Small intestine (tissue), 7 donors: ENCODE measurements around the gene RC3H1. TPM values are rescaled to one million over a fixed set of nuclear protein-coding genes. Genes with fewer than 3 reads are reported as not detected.
"Not testable (repeated sequence)": the region's sequence is repeated elsewhere in the genome, so short reads cannot be mapped to it uniquely, and the experiment has no call there.

Experiments
- DNase-seq, 2 donors: peaks; one replicate each; pipeline versions ENCODE4 v3.0.0 to v3.0.0-alpha.2; 2013
- FAIRE-seq: peaks from 2 replicates; lab custom pipeline; 2012; peaks lifted over from hg19 to GRCh38; lab: Jason Lieb, UNC
- H3K27ac ChIP-seq, 3 donors: one replicate each; pipeline ENCODE4 v1.5.1; 2013; ENCODE audit warnings: low read length in 2 of 3, mild to moderate bottlenecking in 2 of 3, control low read depth in 1 of 3, inconsistent platforms in 1 of 3, low read depth in 1 of 3, moderate library complexity in 1 of 3
- H3K27me3 ChIP-seq, 3 donors: one replicate each; pipeline ENCODE4 v1.6.1; 2013; ENCODE audit warnings: low read length in 3 of 3, inconsistent platforms in 1 of 3; ENCODE audit not compliant: control insufficient read depth in 3 of 3, insufficient read depth in 3 of 3
- H3K36me3 ChIP-seq, 3 donors: one replicate each; pipeline ENCODE4 v1.6.1; 2013; ENCODE audit warnings: low read length in 3 of 3, inconsistent platforms in 1 of 3, low read depth in 1 of 3, mild to moderate bottlenecking in 1 of 3, moderate library complexity in 1 of 3; ENCODE audit not compliant: control insufficient read depth in 3 of 3, insufficient read depth in 2 of 3
- H3K4me1 ChIP-seq, 3 donors: one replicate each; pipeline ENCODE4 v1.6.1; 2013; ENCODE audit warnings: low read length in 2 of 3, inconsistent platforms in 1 of 3, low read depth in 1 of 3, mild to moderate bottlenecking in 1 of 3, moderate library complexity in 1 of 3; ENCODE audit not compliant: control insufficient read depth in 3 of 3, insufficient read depth in 2 of 3
- H3K4me3 ChIP-seq, 3 donors: one replicate each; pipeline ENCODE4 v1.5.1; 2013; ENCODE audit warnings: low read length in 3 of 3, control low read depth in 1 of 3, inconsistent platforms in 1 of 3, low read depth in 1 of 3, mild to moderate bottlenecking in 1 of 3, moderate library complexity in 1 of 3
- H3K9me3 ChIP-seq, 2 donors: one replicate each; pipeline ENCODE4 v1.6.1; 2013; ENCODE audit warnings: low read depth in 1 of 2, low read length in 1 of 2; ENCODE audit not compliant: control insufficient read depth in 2 of 2, insufficient read depth in 1 of 2
- WGBS, 3 donors: extraction: QIAGEN DNeasy Blood & Tissue Kit; methylation state at CpG; one replicate each; pipeline ENCODE4 v1.1.7; 2013; 5-methylcytosine and 5-hydroxymethylcytosine counted together
- polyA plus RNA-seq, 4 donors: library from polyadenylated mRNA; stranded (reverse) in 3 of 4; unstranded in 1 of 4; fragments of 200-250 nt in 3 of 4; fragments of 120-200 nt in 1 of 4; gene quantifications; one replicate each; pipeline versions ENCODE4 v1.2.1 to v1.2.3, GENCODE V29; 2013
- donor health status: healthy with polysubstance abuse.
- donor health status: control.
- donor health status: control.
- donor health status: Bipolar disorder and iron deficiency.
- donor health status: healthy.

RC3H1 gene
- polyA plus RNA-seq, 4 donors = 2.4 to 12.3 (median 4.4) TPM

GRCh38 chr1:174000371-174000770 lies 21.8 kb downstream of the RC3H1 start:
- no peak overlapping the region for H3K27ac ChIP-seq
- no peak overlapping the region for H3K4me3 ChIP-seq
- whole genome bisulfite sequencing, 3 donors = 66 to 74% (median 67%) methylated on average over 3 of the region's 3 CpGs
- peaks cover 0 to 20% (median 4%) of the 10 kb centered on the region in 3 donors for H3K36me3 ChIP-seq
- H3K27me3 ChIP-seq = no peaks in the 10 kb centered on the region
- FAIRE-seq (no peak), DNase-seq (no peak)
- no peaks in the 10 kb centered on the region for H3K4me1 ChIP-seq
- H3K9me3 ChIP-seq = no peaks in the 10 kb centered on the region

GRCh38 chr1:173997791-173998190 lies 24.4 kb downstream of the RC3H1 start:
- H3K4me1 ChIP-seq = no peaks in the 10 kb centered on the region
- FAIRE-seq = no peak

GRCh38 chr1:173996995-173997394 lies 25.2 kb downstream of the RC3H1 start:
- Histone ChIP-seq H3K36me3 (peaks cover 2 to 37% (median 4%) of the 10 kb centered on the region in 3 donors), H3K27me3 (no peaks in the 10 kb centered on the region), H3K4me3 (no peak overlapping the region), H3K27ac (no peak overlapping the region), H3K9me3 (no peaks in the 10 kb centered on the region), H3K4me1 (no peaks in the 10 kb centered on the region)
- DNase-seq = no peak
- no peak for FAIRE-seq
- 82 to 92% (median 92%) methylated on average over 5 of the region's 5 CpGs for WGBS, 3 donors

More at GRCh38 chr1:173997791-173998190, 24.4 kb downstream of the RC3H1 start:
- Histone ChIP-seq H3K4me3 (no peak overlapping the region), H3K9me3 (no peaks in the 10 kb centered on the region), H3K27me3 (no peaks in the 10 kb centered on the region), H3K27ac (no peak overlapping the region), H3K36me3 (peaks cover 0 to 30% (median 4%) of the 10 kb centered on the region in 3 donors)
- WGBS, 3 donors = 23 to 26% (median 25%) methylated on average over 1 of the region's 1 CpG
- DNase-seq = no peak

- Histone ChIP-seq H3K27me3 (no peaks in the 10 kb centered on the region), H3K4me3 (no peak overlapping the region), H3K36me3 (peaks cover 4 to 40% (median 4%) of the 10 kb centered on the region in 3 donors), H3K4me1 (no peaks in the 10 kb centered on the region), H3K9me3 (no peaks in the 10 kb centered on the region), H3K27ac (no peak overlapping the region)
- DNase-seq = no peak
- no peak for FAIRE-seq
Measured at GRCh38 chr1:173995475-173995874, 26.7 kb downstream of the RC3H1 start.

GRCh38 chr1:173993948-173994347 lies 28.2 kb downstream of the RC3H1 start:
- H3K4me1 ChIP-seq, H3K9me3 ChIP-seq, DNase-seq, H3K4me3 ChIP-seq, FAIRE-seq, H3K27me3 ChIP-seq, H3K27ac ChIP-seq: not testable (repeated sequence)
- H3K36me3 ChIP-seq = peaks cover 4 to 47% (median 6%) of the 10 kb centered on the region in 3 donors
- 89 to 99% (median 96%) methylated on average over 11 of the region's 11 CpGs for WGBS, 3 donors

GRCh38 chr1:173988068-173988467 lies 34.1 kb downstream of the RC3H1 start:
- no peaks in the 10 kb centered on the region for H3K27me3 ChIP-seq
- peaks cover 6 to 31% (median 6%) of the 10 kb centered on the region in 3 donors for H3K36me3 ChIP-seq
- FAIRE-seq = no peak
- H3K4me1 ChIP-seq = no peaks in the 10 kb centered on the region
- H3K27ac ChIP-seq = no peak overlapping the region
- H3K9me3 ChIP-seq = no peaks in the 10 kb centered on the region
- DNase-seq = no peak
- H3K4me3 ChIP-seq = no peak overlapping the region

- 82 to 95% (median 88%) methylated on average over 3 of the region's 3 CpGs for WGBS, 3 donors
- Histone ChIP-seq H3K4me3 (no peak overlapping the region), H3K27me3 (no peaks in the 10 kb centered on the region), H3K27ac (no peak overlapping the region), H3K36me3 (peaks cover 6 to 25% (median 6%) of the 10 kb centered on the region in 3 donors), H3K4me1 (no peaks in the 10 kb centered on the region), H3K9me3 (no peaks in the 10 kb centered on the region)
- no peak for FAIRE-seq
- DNase-seq = no peak
Measured at GRCh38 chr1:173986951-173987350, 35.2 kb downstream of the RC3H1 start.

- H3K36me3 ChIP-seq = peaks cover 3 to 36% (median 11%) of the 10 kb centered on the region in 3 donors
- no peak overlapping the region for H3K4me3 ChIP-seq
- no peaks in the 10 kb centered on the region for H3K9me3 ChIP-seq
- no peaks in the 10 kb centered on the region for H3K4me1 ChIP-seq
- no peak overlapping the region for H3K27ac ChIP-seq
- 81 to 83% (median 82%) methylated on average over 3 of the region's 3 CpGs for WGBS, 3 donors
- H3K27me3 ChIP-seq = no peaks in the 10 kb centered on the region
- DNase-seq (no peak), FAIRE-seq (no peak)
Measured at GRCh38 chr1:173970252-173970651, 51.9 kb downstream of the RC3H1 start.

- not testable (repeated sequence) for FAIRE-seq, H3K9me3 ChIP-seq, H3K4me1 ChIP-seq, DNase-seq, H3K4me3 ChIP-seq, H3K27me3 ChIP-seq, H3K27ac ChIP-seq
- H3K36me3 ChIP-seq = peaks cover 5 to 45% (median 14%) of the 10 kb centered on the region in 3 donors
- 86 to 95% (median 92%) methylated on average over 5 of the region's 5 CpGs for WGBS, 3 donors
Measured at GRCh38 chr1:173965896-173966295, 56.3 kb downstream of the RC3H1 start.
